ENCODE results near the gene SSX2IP. TPM values are rescaled to one million over a fixed set of nuclear protein-coding genes. Genes with fewer than 3 reads are reported as not detected.
A peak's percentile ranks its signal among the peaks of the same experiment; 100 is the strongest.

The SSX2IP gene
- total RNA-seq, 1 donor: 40.3 TPM

GRCh38 chr1:84692391-84692790, 2.1 kb upstream of the SSX2IP start:
- DNase-seq (ENCODE audit: low read depth): no peak
- no peak overlapping the region for H3K4me3 ChIP-seq (ENCODE audit: low read depth, low read length)
- no peak for TF ChIP-seq CTCF (IDR thresholded peaks at IDR 0.05; ENCODE audit: insufficient read depth, low read length)

GRCh38 chr1:84691122-84691783, 992 bp upstream of the SSX2IP start:
- DNase-seq (ENCODE audit: low read depth): no peak
- no peak for TF ChIP-seq CTCF (IDR thresholded peaks at IDR 0.05; ENCODE audit: insufficient read depth, low read length)

GRCh38 chr1:84689514-84690396, 506 bp downstream of the SSX2IP start:
- H3K4me3 ChIP-seq (ENCODE audit: low read depth, low read length): peak overlapping the region; percentile 82
- TF ChIP-seq CTCF (IDR thresholded peaks at IDR 0.05; ENCODE audit: insufficient read depth, low read length): peak; percentile 47
- peak; percentile 46 for DNase-seq (ENCODE audit: low read depth)

More at GRCh38 chr1:84691122-84691783, 992 bp upstream of the SSX2IP start:
- peak overlapping the region; percentile 82 for H3K4me3 ChIP-seq (ENCODE audit: low read depth, low read length)

GRCh38 chr1:84688463-84689061, 1.7 kb downstream of the SSX2IP start:
- peak overlapping the region; percentile 82 for H3K4me3 ChIP-seq (ENCODE audit: low read depth, low read length)
- DNase-seq (ENCODE audit: low read depth): peak; percentile 58
- no peak for TF ChIP-seq CTCF (IDR thresholded peaks at IDR 0.05; ENCODE audit: insufficient read depth, low read length)

GRCh38 chr1:84687714-84688462, 2.4 kb downstream of the SSX2IP start:
- DNase-seq (ENCODE audit: low read depth): peak; percentile 31
- no peak overlapping the region for H3K4me3 ChIP-seq (ENCODE audit: low read depth, low read length)
- TF ChIP-seq CTCF (IDR thresholded peaks at IDR 0.05; ENCODE audit: insufficient read depth, low read length): no peak

- no peak for TF ChIP-seq CTCF (IDR thresholded peaks at IDR 0.05; ENCODE audit: insufficient read depth, low read length)
- DNase-seq (ENCODE audit: low read depth): no peak
- no peak overlapping the region for H3K4me3 ChIP-seq (ENCODE audit: low read depth, low read length)
These were observed 4.0 kb downstream of the SSX2IP start for GRCh38 chr1:84686223-84686622.
